ENCODE results near the gene PLCH1.

- TF ChIP-seq, protein P1, sequence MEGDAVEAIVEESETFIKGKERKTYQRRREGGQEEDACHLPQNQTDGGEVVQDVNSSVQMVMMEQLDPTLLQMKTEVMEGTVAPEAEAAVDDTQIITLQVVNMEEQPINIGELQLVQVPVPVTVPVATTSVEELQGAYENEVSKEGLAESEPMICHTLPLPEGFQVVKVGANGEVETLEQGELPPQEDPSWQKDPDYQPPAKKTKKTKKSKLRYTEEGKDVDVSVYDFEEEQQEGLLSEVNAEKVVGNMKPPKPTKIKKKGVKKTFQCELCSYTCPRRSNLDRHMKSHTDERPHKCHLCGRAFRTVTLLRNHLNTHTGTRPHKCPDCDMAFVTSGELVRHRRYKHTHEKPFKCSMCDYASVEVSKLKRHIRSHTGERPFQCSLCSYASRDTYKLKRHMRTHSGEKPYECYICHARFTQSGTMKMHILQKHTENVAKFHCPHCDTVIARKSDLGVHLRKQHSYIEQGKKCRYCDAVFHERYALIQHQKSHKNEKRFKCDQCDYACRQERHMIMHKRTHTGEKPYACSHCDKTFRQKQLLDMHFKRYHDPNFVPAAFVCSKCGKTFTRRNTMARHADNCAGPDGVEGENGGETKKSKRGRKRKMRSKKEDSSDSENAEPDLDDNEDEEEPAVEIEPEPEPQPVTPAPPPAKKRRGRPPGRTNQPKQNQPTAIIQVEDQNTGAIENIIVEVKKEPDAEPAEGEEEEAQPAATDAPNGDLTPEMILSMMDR (conservative IDR thresholded peaks at IDR 0.05; ENCODE audit: low read depth, low read length) = no peak
- TF ChIP-seq EZH2phosphoT487 (IDR thresholded peaks at IDR 0.05; ENCODE audit: borderline replicate concordance, low read length) (no peak), EZH2 (IDR thresholded peaks at IDR 0.05; ENCODE audit: low read length, unreplicated experiment) (no peak)
These were observed 27.9 kb upstream of the PLCH1 start for GRCh38 chr3:155772801-155773200.
